A549 treated with CORT108297 at 1 μM for 4 hours (cell line): Measurements from ENCODE around the gene FCER1A. TPM values are rescaled to one million over a fixed set of nuclear protein-coding genes. Genes with fewer than 3 reads are reported as not detected.

Experiments used
- total RNA-seq: library from RNA; stranded (reverse); fragments of 200-300 nt; extraction: Qiagen RNA extraction; gene quantifications from 5 replicates; pipeline ENCODE4 v1.2.3, GENCODE V29; 2022

The FCER1A gene
- total RNA-seq, result not detected in 5 replicates

DNA sequence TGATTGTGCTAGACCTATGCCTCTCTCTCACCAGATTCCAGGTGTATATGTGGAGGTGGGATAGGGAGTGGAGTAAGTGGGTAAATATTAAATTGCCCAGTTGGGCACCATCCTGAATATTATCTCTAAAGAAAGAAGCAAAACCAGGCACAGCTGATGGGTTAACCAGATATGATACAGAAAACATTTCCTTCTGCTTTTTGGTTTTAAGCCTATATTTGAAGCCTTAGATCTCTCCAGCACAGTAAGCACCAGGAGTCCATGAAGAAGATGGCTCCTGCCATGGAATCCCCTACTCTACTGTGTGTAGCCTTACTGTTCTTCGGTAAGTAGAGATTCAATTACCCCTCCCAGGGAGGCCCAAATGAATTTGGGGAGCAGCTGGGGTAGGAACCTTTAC, at the start of gene FCER1A:
Gene FCER1A, plus strand, starts transcription at position 242 of the 400 bp plus-strand sequence. Its CDS starts 29 bp downstream, at position 271.

Other genes starting within 250 kb of the FCER1A start
- not detected in 5 replicates for gene AIM2, start 225.6 kb upstream of the FCER1A start, total RNA-seq
- gene CADM3, start 130.7 kb upstream of the FCER1A start, total RNA-seq, result 0.03 to 0.24 TPM (median 0.12 TPM) in 5 replicates
- gene ACKR1, start 97.5 kb upstream of the FCER1A start, total RNA-seq, result not detected in 5 replicates
- gene OR10J4, start 129.9 kb downstream of the FCER1A start, total RNA-seq, result not detected in 5 replicates
- not detected in 5 replicates for gene OR10J1, start 137.4 kb downstream of the FCER1A start, total RNA-seq
- not detected in 5 replicates for gene OR10J5, start 233.7 kb downstream of the FCER1A start, total RNA-seq